Endodermal cell (in vitro differentiated cells): ENCODE data around the gene NDUFAF7. TPM values are rescaled to one million over a fixed set of nuclear protein-coding genes. Genes with fewer than 3 reads are reported as not detected.

Experiments
- DNase-seq: peaks from one replicate; pipeline ENCODE4 v3.0.0-alpha.2; 2017
- H3K27ac ChIP-seq: 2 replicates; pipeline ENCODE4 v1.5.1; 2013; ENCODE audit warnings: mild to moderate bottlenecking, low read depth, low read length, moderate library complexity
- H3K27me3 ChIP-seq: 2 replicates; pipeline ENCODE4 v1.6.1; 2013; ENCODE audit warnings: mild to moderate bottlenecking, low read length, moderate library complexity; ENCODE audit not compliant: insufficient read depth, control insufficient read depth, poor library complexity, severe bottlenecking
- H3K36me3 ChIP-seq: 2 replicates; pipeline ENCODE4 v1.7.0; 2013; ENCODE audit warnings: mild to moderate bottlenecking, low read length, moderate library complexity; ENCODE audit not compliant: control insufficient read depth, insufficient read depth
- H3K4me1 ChIP-seq: one replicate; pipeline ENCODE4 v1.7.0; 2013; ENCODE audit warnings: low read length; ENCODE audit not compliant: control insufficient read depth, insufficient read depth
- H3K4me3 ChIP-seq: 2 replicates; pipeline ENCODE4 v1.5.1; 2013; ENCODE audit warnings: mild to moderate bottlenecking, low read length, moderate library complexity
- H3K9ac ChIP-seq: 2 replicates; pipeline ENCODE4 v1.6.1; 2013; ENCODE audit warnings: mild to moderate bottlenecking, low read length, moderate library complexity; ENCODE audit not compliant: poor library complexity, severe bottlenecking; ENCODE audit errors: extremely low read depth
- H3K9me3 ChIP-seq: 2 replicates; pipeline ENCODE4 v1.6.1; 2013; ENCODE audit warnings: mild to moderate bottlenecking, low read length, moderate library complexity; ENCODE audit not compliant: control insufficient read depth
- H3K27ac Mint-ChIP-seq: 2 replicates; pipeline ENCODE4 v1.8.0; 2020; ENCODE audit warnings: mixed read lengths
- H3K27me3 Mint-ChIP-seq: 2 replicates; pipeline ENCODE4 v1.8.0; 2021; ENCODE audit warnings: mild to moderate bottlenecking, mixed read lengths; ENCODE audit not compliant: insufficient read depth
- H3K36me3 Mint-ChIP-seq: 2 replicates; pipeline ENCODE4 v1.8.0; 2020; ENCODE audit warnings: low read depth, mixed read lengths
- H3K4me1 Mint-ChIP-seq: 2 replicates; pipeline ENCODE4 v1.8.0; 2020; ENCODE audit warnings: mixed read lengths
- H3K4me3 Mint-ChIP-seq: 2 replicates; pipeline ENCODE4 v1.8.0; 2020; ENCODE audit warnings: mild to moderate bottlenecking, moderate library complexity, mixed read lengths
- H3K9me3 Mint-ChIP-seq: 2 replicates; pipeline ENCODE4 v1.8.0; 2020; ENCODE audit warnings: mild to moderate bottlenecking, mixed read lengths
- WGBS, 2 experiments: methylation state at CpG; one replicate each; pipeline versions ENCODE4 v1.1.5 to v1.1.7; 2013; ENCODE audit warnings: missing lambda C conversion rate in 2 of 2, mixed read lengths in 1 of 2; ENCODE audit not compliant: insufficient coverage in 1 of 2, insufficient read length in 1 of 2; 5-methylcytosine and 5-hydroxymethylcytosine counted together
- total RNA-seq, 2 donors: library from RNA; stranded (reverse); fragmentation: NEBNext Ultra II Directional in 1 of 2; extraction: Animal tissue kit (Norgen Biotek cat#: 25700) in 1 of 2; gene quantifications; 2 replicates in 1 of 2; 3 replicates in 1 of 2; pipeline ENCODE4 v1.2.1, GENCODE V29; 2021
- TF ChIP-seq, protein P1 (sequence below): fragments of 200-600 bp; sonication (generic); conservative IDR thresholded peaks from 2 replicates; pipeline ENCODE4 v1.5.0; 2021; ENCODE audit warnings: antibody characterized with exemption, mild to moderate bottlenecking

NDUFAF7 gene
- total RNA-seq, 2 donors from 2014 or later = 41.4 to 54.4 TPM

DNA sequence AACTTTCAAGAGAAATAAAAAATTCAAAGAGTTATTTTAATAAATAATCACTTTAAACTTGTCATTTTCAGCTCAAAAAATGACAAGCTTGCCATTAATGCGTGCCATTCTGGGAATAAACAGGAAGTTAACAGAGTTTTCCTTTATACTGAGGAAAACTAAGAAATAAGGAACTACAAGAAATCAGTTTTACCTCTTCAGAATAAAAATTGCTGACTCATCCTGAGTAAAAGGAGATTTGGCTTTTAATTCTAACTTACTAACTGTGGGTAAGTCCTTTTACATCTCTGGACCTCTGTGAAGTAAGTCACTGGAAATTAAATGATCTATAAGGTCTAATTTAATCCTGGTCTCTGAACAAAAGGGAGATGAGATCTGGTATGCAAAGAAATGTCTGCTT is 16.2 kb upstream of the NDUFAF7 start:
- Histone ChIP-seq H3K4me3 (no peak overlapping the region), H3K4me1 (no peaks in the 10 kb centered on the region), H3K9ac (no peak overlapping the region), H3K36me3 (peaks cover 86% of the 10 kb centered on the region), H3K27me3 (no peaks in the 10 kb centered on the region), H3K27ac (no peak overlapping the region), H3K9me3 (peaks cover 9% of the 10 kb centered on the region)
- H3K4me1 Mint-ChIP-seq = no peaks in the 10 kb centered on the region
- DNase-seq = no peak
- peak overlapping the region; percentile 23 for H3K27ac Mint-ChIP-seq
- peaks cover 73% of the 10 kb centered on the region for H3K36me3 Mint-ChIP-seq
- TF ChIP-seq, protein P1, sequence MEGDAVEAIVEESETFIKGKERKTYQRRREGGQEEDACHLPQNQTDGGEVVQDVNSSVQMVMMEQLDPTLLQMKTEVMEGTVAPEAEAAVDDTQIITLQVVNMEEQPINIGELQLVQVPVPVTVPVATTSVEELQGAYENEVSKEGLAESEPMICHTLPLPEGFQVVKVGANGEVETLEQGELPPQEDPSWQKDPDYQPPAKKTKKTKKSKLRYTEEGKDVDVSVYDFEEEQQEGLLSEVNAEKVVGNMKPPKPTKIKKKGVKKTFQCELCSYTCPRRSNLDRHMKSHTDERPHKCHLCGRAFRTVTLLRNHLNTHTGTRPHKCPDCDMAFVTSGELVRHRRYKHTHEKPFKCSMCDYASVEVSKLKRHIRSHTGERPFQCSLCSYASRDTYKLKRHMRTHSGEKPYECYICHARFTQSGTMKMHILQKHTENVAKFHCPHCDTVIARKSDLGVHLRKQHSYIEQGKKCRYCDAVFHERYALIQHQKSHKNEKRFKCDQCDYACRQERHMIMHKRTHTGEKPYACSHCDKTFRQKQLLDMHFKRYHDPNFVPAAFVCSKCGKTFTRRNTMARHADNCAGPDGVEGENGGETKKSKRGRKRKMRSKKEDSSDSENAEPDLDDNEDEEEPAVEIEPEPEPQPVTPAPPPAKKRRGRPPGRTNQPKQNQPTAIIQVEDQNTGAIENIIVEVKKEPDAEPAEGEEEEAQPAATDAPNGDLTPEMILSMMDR = no peak
- H3K9me3 Mint-ChIP-seq = no peaks in the 10 kb centered on the region
- no peak overlapping the region for H3K4me3 Mint-ChIP-seq
- no peaks in the 10 kb centered on the region for H3K27me3 Mint-ChIP-seq
- 71% methylated on average over 1 of the region's 1 CpG; no CpG with 5 or more reads in 1 of the 2 experiments for WGBS, 2 experiments

DNA sequence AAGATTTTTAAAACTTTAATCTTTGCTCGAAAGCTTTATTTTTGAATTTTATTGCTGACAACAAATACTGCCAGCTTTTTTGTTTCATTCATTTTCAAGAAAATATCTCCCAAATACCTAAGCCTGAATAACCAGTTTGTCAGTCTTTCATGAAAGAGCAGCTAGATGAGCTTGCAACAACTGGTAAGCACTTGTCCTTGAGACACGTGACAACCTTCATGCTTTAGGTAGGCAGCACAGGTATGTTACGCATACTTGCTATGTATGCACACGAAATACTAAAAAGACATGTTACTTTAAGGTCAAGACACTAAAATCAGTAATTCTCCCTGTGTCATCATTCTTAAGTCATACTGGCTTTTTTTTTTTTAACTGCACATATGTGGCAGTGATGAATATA is 12.4 kb upstream of the NDUFAF7 start:
- WGBS, 2 experiments = 93 to 96% methylated on average over 3 to 4 of the region's 4 CpGs
- no peaks in the 10 kb centered on the region for H3K27me3 ChIP-seq
- H3K4me1 ChIP-seq = no peaks in the 10 kb centered on the region
- DNase-seq = no peak
- no peak overlapping the region for H3K27ac ChIP-seq
- Mint-ChIP-seq H3K27me3 (no peaks in the 10 kb centered on the region), H3K4me1 (peaks cover 3% of the 10 kb centered on the region), H3K36me3 (peaks cover 76% of the 10 kb centered on the region), H3K27ac (no peak overlapping the region), H3K9me3 (no peaks in the 10 kb centered on the region), H3K4me3 (no peak overlapping the region)
- H3K9me3 ChIP-seq = no peaks in the 10 kb centered on the region
- peaks cover 85% of the 10 kb centered on the region for H3K36me3 ChIP-seq
- no peak overlapping the region for H3K9ac ChIP-seq
- TF ChIP-seq, protein P1 = no peak
- no peak overlapping the region for H3K4me3 ChIP-seq

DNA sequence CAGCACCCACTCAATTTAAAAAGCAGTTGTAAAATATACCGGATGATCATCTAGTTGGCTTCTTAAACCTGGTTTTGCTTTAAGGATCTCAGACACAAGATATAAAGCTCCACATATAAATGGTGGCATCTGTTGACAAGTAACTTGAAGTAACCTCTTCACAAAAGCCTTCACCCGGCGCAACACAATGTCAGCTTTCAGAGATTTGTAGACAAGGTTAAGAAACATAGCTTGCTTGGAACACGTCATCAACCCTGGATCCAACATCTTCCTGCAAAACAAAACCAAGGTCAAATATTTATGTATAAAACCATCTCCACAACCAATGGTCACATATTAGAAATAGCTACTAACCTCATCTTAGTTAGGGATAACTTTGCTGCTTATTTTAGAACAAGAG is 8.3 kb upstream of the NDUFAF7 start:
- Mint-ChIP-seq H3K4me1 (peaks cover 23% of the 10 kb centered on the region), H3K36me3 (peaks cover 65% of the 10 kb centered on the region), H3K9me3 (no peaks in the 10 kb centered on the region), H3K27me3 (no peaks in the 10 kb centered on the region), H3K4me3 (no peak overlapping the region), H3K27ac (no peak overlapping the region)
- H3K4me3 ChIP-seq = no peak overlapping the region
- H3K4me1 ChIP-seq = no peaks in the 10 kb centered on the region
- no peak overlapping the region for H3K9ac ChIP-seq
- TF ChIP-seq, protein P1 = no peak
- H3K9me3 ChIP-seq = no peaks in the 10 kb centered on the region
- 93 to 97% methylated on average over 4 of the region's 4 CpGs for WGBS, 2 experiments
- H3K36me3 ChIP-seq = peaks cover 82% of the 10 kb centered on the region
- no peaks in the 10 kb centered on the region for H3K27me3 ChIP-seq
- DNase-seq = no peak
- H3K27ac ChIP-seq = no peak overlapping the region
